Measurements from ENCODE around the gene PAPPA2. TPM values are rescaled to one million over a fixed set of nuclear protein-coding genes. Genes with fewer than 3 reads are reported as not detected.

Gene PAPPA2
- total and polyA plus RNA-seq, 7 donors, result under 0.01 to 3.9 (median 1.2) TPM; not detected in 1

- 52 to 79% methylated on average over 1 of the region's 1 CpG for WGBS, 2 donors
- TF ChIP-seq POLR2A (IDR thresholded peaks at IDR 0.05), result no peak
- TF ChIP-seq POLR2AphosphoS5 (IDR thresholded peaks at IDR 0.05), result peak; percentile 78 to 93 (median 85)
- peak; percentile 4 to 70 (median 35) for TF ChIP-seq EP300 (IDR thresholded peaks at IDR 0.05)
- Histone ChIP-seq H3K36me3 (no peaks in the 10 kb centered on the region), H3K4me3 (no peak overlapping the region), H3K4me1 (peaks cover 0 to 49% (median 36%) of the 10 kb centered on the region in 4 donors), H3K27me3 (no peaks in the 10 kb centered on the region), H3K9me3 (no peaks in the 10 kb centered on the region), H3K27ac (peak overlapping the region in 3 of 4 donors; percentile 43 to 74 (median 72))
- intact Hi-C loops (cut with DNase I), result loop anchor here (5.0 kb wide), 1 partner anchor 155 kb away; no protein-coding TSS in a partner anchor
- DNase-seq, result peak; percentile 75
These were observed 384.1 kb downstream of the PAPPA2 start for GRCh38 chr1:176847052-176847451.

- Histone ChIP-seq H3K9me3 (no peaks in the 10 kb centered on the region), H3K4me1 (peaks cover 0 to 31% (median 26%) of the 10 kb centered on the region in 4 donors), H3K36me3 (no peaks in the 10 kb centered on the region), H3K27ac (no peak overlapping the region), H3K4me3 (no peak overlapping the region), H3K27me3 (no peaks in the 10 kb centered on the region)
- no peak for DNase-seq
- TF ChIP-seq CTCF (IDR thresholded peaks at IDR 0.05) (no peak), EP300 (IDR thresholded peaks at IDR 0.05) (no peak), POLR2A (IDR thresholded peaks at IDR 0.05) (no peak), POLR2AphosphoS5 (IDR thresholded peaks at IDR 0.05) (no peak)
- WGBS, 2 donors, result 64 to 95% methylated on average over 3 of the region's 3 CpGs
- intact Hi-C loops (cut with DNase I), result loop anchor here (5.0 kb wide), 1 partner anchor 157 kb away; no protein-coding TSS in a partner anchor
These were observed 386.3 kb downstream of the PAPPA2 start for GRCh38 chr1:176849281-176849680.

- intact Hi-C loops (cut with DNase I), result no loop called here
- H3K27ac ChIP-seq, result no peak overlapping the region
- peaks cover 0 to 17% (median 15%) of the 10 kb centered on the region in 4 donors for H3K4me1 ChIP-seq
- WGBS, 2 donors, result 57 to 80% methylated on average over 4 of the region's 4 CpGs
- TF ChIP-seq CTCF (IDR thresholded peaks at IDR 0.05), result no peak
- no peak for TF ChIP-seq POLR2A (IDR thresholded peaks at IDR 0.05)
- no peak for TF ChIP-seq POLR2AphosphoS5 (IDR thresholded peaks at IDR 0.05)
- no peak for TF ChIP-seq EP300 (IDR thresholded peaks at IDR 0.05)
- DNase-seq, result no peak
- H3K27me3 ChIP-seq, result no peaks in the 10 kb centered on the region
- H3K4me3 ChIP-seq, result no peak overlapping the region
- H3K36me3 ChIP-seq, result no peaks in the 10 kb centered on the region
- no peaks in the 10 kb centered on the region for H3K9me3 ChIP-seq
These were observed 387.9 kb downstream of the PAPPA2 start for GRCh38 chr1:176850871-176851270.

- Histone ChIP-seq H3K4me1 (peaks cover 0 to 4% (median 3%) of the 10 kb centered on the region in 4 donors), H3K27me3 (no peaks in the 10 kb centered on the region), H3K27ac (no peak overlapping the region), H3K36me3 (no peaks in the 10 kb centered on the region), H3K9me3 (no peaks in the 10 kb centered on the region), H3K4me3 (no peak overlapping the region)
- intact Hi-C loops (cut with DNase I), result no loop called here
- WGBS, 2 donors, result 88 to 90% methylated on average over 3 of the region's 3 CpGs
- TF ChIP-seq EP300 (IDR thresholded peaks at IDR 0.05), result no peak
- no peak for TF ChIP-seq POLR2A (IDR thresholded peaks at IDR 0.05)
- TF ChIP-seq CTCF (IDR thresholded peaks at IDR 0.05), result no peak
- TF ChIP-seq POLR2AphosphoS5 (IDR thresholded peaks at IDR 0.05), result no peak
- no peak for DNase-seq
These were observed 389.1 kb downstream of the PAPPA2 start for GRCh38 chr1:176852124-176852523.

GRCh38 chr1:176853503-176853902, 390.5 kb downstream of the PAPPA2 start:
- intact Hi-C loops (cut with DNase I), result no loop called here
- TF ChIP-seq EP300 (IDR thresholded peaks at IDR 0.05), result no peak
- no peak for TF ChIP-seq POLR2AphosphoS5 (IDR thresholded peaks at IDR 0.05)
- no peaks in the 10 kb centered on the region for H3K36me3 ChIP-seq

GRCh38 chr1:176854121-176854520, 391.1 kb downstream of the PAPPA2 start:
- no peak overlapping the region for H3K27ac ChIP-seq
- no peak overlapping the region for H3K4me3 ChIP-seq
- no peaks in the 10 kb centered on the region for H3K36me3 ChIP-seq
- intact Hi-C loops (cut with DNase I), result no loop called here
- WGBS, 2 donors, result 87 to 90% methylated on average over 4 of the region's 4 CpGs
- H3K27me3 ChIP-seq, result no peaks in the 10 kb centered on the region
- TF ChIP-seq POLR2AphosphoS5 (IDR thresholded peaks at IDR 0.05) (no peak), EP300 (IDR thresholded peaks at IDR 0.05) (no peak), POLR2A (IDR thresholded peaks at IDR 0.05) (no peak), CTCF (IDR thresholded peaks at IDR 0.05) (no peak)
- DNase-seq, result no peak
- no peaks in the 10 kb centered on the region for H3K9me3 ChIP-seq
- peaks cover 0 to 17% (median 0%) of the 10 kb centered on the region in 4 donors for H3K4me1 ChIP-seq

More at GRCh38 chr1:176853503-176853902, 390.5 kb downstream of the PAPPA2 start:
- Histone ChIP-seq H3K4me3 (no peak overlapping the region), H3K27ac (no peak overlapping the region), H3K27me3 (no peaks in the 10 kb centered on the region), H3K9me3 (no peaks in the 10 kb centered on the region), H3K4me1 (peaks cover 0 to 13% (median 0%) of the 10 kb centered on the region in 4 donors)
- WGBS, 2 donors, result 53 to 67% methylated on average over 3 of the region's 3 CpGs
- DNase-seq, result no peak

Measured in sigmoid colon (tissue), 7 donors.